Epithelial cell of umbilical artery (primary cell): Measurements from ENCODE around the gene SMYD2. TPM values are rescaled to one million over a fixed set of nuclear protein-coding genes. Genes with fewer than 3 reads are reported as not detected.

Source experiments
- total RNA-seq: library from RNA; depleted of rRNA; stranded (reverse); fragments of >200 nt; gene quantifications from 2 replicates; pipeline ENCODE4 v1.2.3, GENCODE V29; 2014

SMYD2 gene
- total RNA-seq, result 21.3 and 24.7 TPM in 2 replicates

GRCh38 chr1:214281021-214281719, at the start of gene SMYD2:
SMYD2 (plus strand) TSS chr1:214281159; CDS start chr1:214281255, 96 bp downstream.

